Measurements from ENCODE around the gene SELENOW.
"Not testable (repeated sequence)": the region's sequence is repeated elsewhere in the genome, so short reads cannot be mapped to it uniquely, and the experiment has no call there.

DNA sequence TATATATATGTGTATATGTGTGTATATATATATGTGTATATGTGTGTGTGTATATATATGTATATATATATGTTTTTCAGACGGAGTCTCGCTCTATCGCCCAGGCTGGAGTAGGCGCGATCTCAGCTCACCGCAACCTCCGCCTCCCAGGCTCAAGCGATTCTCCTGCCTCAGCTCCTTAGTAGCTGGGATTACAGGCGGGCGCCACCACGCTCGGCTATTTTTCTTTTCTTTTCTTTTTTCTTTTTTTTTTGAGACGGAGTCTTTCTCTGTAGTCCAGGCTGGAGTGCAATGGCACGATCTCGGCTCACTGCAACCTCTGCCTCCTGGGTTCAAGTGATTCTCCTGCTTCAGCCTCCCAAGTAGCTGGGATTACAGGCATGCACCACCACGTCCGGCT is 32.4 kb upstream of the SELENOW start:
- TF ChIP-seq YY1 (IDR thresholded peaks at IDR 0.05; ENCODE audit: insufficient read depth, insufficient read length); SUZ12 (IDR thresholded peaks at IDR 0.05; ENCODE audit: extremely low read depth, insufficient read depth, insufficient read length); ZNF274 (IDR thresholded peaks at IDR 0.05; ENCODE audit: low read depth, low read length): not testable (repeated sequence)

All from NT2/D1 (cell line).